Astrocyte of the spinal cord (primary cell): Measurements from ENCODE around the gene SZT2.

ENCODE experiments used
- DNase-seq: peaks from one replicate; pipeline ENCODE4 v3.0.0; 2011; ENCODE audit warnings: low read depth, low spot score
- H3K4me3 ChIP-seq: 2 replicates; pipeline ENCODE4 v1.5.1; 2011; ENCODE audit warnings: low read depth, mild to moderate bottlenecking, low read length, moderate library complexity
- in situ Hi-C: cut with HindIII; loops from 2 replicates; pipeline ENCODE4 v1.10.0; 2017; ENCODE audit warnings: low sequenced_read_pairs
- TF ChIP-seq, protein P1 (sequence below): IDR thresholded peaks from 2 replicates; pipeline ENCODE4 v1.5.1; 2012; ENCODE audit warnings: low read depth, mild to moderate bottlenecking, low read length, inconsistent platforms

Gene SZT2

DNA sequence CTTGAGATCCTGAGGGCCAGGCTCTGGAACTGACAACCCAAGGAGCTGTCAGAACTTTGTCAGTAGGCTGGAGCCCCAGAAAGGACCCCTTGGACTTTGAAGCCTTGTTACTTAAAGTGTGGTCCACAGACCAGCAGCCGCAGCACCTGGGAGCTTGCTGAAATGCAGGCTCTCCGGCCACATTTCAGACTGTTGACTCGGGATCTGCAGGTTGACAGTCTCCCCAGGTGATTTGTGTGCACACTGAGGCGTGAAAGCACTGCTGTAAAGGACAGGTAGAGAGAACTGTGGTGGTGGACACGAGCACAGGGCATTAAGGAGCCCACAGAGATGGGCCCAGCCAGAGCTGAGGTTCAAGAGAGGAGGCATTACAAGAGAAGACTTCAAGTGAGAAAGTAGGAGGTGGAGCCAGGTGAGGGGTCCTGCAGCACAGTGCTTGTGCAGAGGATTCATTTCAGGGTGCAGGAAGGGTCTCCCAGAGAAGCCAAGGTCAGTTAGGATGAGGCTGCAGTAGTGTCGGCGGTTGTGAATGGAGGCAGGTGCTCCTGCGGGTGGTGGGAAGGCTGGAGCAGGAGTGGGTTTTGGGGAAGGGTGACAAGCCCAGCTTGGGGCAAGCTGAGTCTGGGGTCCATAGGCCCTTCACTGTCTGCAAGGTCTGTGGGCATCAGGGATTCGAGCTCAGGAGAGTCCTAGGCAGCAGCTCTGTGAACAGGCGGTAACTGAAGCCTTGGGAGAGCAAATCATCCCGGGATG is 59.4 kb downstream of the SZT2 start:
- no peak for DNase-seq

DNA sequence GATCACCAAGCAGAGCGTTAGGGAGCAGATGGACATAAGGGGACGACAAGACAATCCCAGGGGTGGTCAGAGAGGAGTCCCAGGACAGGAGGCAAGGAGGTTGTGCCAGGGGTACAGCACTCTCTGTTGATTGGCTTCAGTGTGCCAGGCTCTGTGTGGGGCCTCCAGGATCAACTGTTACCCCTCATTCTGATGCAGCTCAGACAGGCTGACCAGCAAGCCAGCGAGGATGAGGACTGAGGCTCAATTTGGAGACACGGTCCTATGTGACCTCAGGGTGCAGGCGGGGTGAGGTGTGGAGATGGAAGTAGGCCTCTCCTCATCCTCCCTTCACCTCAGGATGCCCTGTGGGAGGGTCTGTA is 60.0 kb downstream of the SZT2 start:
- H3K4me3 ChIP-seq = no peak overlapping the region
- in situ Hi-C loops = no loop called here
- TF ChIP-seq, protein P1, sequence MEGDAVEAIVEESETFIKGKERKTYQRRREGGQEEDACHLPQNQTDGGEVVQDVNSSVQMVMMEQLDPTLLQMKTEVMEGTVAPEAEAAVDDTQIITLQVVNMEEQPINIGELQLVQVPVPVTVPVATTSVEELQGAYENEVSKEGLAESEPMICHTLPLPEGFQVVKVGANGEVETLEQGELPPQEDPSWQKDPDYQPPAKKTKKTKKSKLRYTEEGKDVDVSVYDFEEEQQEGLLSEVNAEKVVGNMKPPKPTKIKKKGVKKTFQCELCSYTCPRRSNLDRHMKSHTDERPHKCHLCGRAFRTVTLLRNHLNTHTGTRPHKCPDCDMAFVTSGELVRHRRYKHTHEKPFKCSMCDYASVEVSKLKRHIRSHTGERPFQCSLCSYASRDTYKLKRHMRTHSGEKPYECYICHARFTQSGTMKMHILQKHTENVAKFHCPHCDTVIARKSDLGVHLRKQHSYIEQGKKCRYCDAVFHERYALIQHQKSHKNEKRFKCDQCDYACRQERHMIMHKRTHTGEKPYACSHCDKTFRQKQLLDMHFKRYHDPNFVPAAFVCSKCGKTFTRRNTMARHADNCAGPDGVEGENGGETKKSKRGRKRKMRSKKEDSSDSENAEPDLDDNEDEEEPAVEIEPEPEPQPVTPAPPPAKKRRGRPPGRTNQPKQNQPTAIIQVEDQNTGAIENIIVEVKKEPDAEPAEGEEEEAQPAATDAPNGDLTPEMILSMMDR = no peak
- no peak for DNase-seq

More for the DNA sequence above, 59.4 kb downstream of the SZT2 start:
- in situ Hi-C loops = no loop called here
- no peak overlapping the region for H3K4me3 ChIP-seq
- TF ChIP-seq, protein P1 = no peak

DNA sequence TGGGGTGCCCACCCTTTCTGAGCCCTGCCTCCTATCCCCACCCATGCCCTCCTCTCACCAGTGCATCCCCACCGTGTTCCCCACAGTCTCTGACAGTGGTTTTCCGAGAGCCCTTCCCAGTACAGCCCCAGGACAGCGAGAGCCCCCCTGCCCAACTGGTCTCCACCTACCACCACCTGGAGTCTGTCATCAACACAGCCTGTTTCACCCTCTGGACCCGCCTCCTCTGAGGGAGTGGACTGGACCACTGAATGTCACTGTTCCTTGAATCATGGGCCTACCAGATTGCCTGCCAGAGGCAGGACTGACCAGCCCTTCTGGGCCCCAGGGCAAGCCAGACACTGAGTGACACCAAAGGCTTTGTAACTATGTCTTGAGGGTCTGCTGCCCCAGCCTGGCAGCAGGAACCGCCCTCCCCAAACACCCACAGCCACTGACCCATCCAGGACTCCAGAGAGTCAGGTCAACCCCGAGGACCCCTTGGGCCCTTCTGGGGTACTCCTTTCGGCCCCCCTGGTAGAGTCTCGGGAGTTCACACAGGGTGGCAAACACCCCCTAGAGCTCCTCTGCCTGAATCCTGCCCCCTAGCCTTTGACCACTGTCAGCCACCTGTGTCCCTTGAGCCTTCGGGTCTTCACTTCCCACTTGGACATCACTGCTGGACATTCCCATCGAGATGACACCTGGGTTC is 60.7 kb downstream of the SZT2 start:
- TF ChIP-seq, protein P1 = no peak
- no peak overlapping the region for H3K4me3 ChIP-seq
- no peak for DNase-seq
- in situ Hi-C loops = no loop called here

DNA sequence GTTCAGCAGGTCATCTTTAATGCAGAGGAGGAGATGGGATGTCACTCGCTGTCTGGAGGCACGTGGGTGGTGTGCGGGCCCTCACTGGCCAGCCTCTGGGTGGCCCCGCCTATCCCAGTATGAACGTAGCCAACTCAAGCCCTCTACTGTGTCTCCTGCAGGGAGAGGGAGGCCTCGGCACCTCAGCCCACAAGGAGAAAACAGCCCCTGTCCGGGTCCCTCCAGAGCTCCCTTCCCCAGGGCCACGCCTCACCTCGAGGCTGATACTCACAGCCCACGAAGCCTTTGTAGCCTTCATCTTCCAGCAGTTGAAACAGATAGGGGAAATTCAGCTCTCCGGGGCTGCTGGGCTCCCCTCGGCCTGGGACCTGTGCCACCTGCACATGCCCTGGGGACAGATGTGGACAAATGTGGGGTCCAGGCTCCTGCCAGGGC is 61.5 kb downstream of the SZT2 start:
- DNase-seq = no peak
- H3K4me3 ChIP-seq = no peak overlapping the region
- TF ChIP-seq, protein P1 = no peak
- in situ Hi-C loops = no loop called here

DNA sequence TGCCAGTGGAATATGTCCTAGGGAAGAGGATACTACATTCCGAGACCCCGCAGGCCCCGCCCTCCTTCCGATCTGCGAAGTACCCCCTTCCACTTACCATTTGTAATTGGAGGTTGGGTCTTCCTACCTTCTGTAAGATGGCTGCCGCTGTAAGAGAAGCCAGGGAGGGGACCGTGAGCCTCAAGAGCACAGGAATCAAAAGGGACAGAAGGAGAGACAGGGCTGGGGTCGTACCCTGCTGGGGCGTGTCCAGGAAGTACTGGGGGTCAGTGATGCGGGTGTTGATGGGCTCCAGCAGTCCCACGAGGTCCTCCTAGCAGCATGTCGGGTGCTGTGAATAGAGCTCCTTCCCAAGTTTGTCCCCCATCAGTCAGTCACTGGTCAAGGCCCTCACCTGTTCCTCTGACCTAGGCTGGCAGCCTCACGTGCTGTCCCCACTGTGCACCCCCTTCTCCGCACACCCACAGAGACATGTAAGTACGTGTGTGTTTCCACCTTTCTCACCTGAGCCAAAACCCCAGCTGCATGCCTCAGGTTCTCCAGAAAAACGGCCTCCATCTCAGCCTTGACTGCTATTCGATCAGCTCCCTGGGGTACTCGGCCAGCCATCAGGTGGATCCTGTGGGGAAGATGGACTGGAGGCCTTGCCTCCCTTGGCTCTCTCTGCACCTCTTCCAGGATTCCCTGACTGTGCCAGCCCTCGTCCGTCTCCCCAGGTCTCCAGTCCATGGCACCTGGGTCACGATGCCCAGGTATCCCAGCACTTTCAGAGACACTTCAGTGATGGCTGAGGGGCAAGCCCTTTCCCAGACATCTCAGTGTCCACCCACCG is 62.2 kb downstream of the SZT2 start:
- no peak overlapping the region for H3K4me3 ChIP-seq
- in situ Hi-C loops = no loop called here
- TF ChIP-seq, protein P1 = no peak
- DNase-seq = no peak

DNA sequence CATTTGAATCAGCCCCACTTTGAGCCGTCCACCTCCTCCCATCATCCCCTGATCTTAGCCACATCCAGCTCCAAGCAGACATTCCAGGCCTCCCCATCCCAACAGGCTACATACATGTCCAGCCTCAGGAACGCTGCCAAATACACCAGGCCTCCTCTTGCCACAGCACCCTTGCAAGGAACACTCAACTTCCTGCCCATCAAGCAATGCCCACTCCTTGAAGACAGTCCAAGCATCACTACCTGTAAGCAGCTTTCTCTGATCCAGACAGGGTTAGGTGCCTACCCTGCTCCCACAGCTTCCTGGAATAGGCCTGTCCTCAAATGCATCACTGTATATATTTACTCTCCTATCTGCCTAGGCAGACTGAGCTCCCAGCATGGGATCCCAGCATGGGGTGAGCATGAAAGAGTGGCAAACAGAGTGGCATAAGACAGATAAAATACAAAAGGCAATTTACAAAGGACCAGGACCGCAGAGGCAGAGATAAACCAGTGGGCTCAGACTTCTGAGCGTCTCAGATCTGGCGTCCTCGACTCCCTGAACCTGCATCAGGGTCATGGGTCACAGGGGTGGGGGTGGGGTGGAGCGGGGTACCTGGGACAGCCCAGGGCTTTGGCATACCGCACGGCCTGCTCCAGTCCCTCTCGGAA is 63.2 kb downstream of the SZT2 start:
- TF ChIP-seq, protein P1 = no peak
- peak; percentile 51 for DNase-seq
- in situ Hi-C loops = no loop called here
- peak overlapping the region; percentile 52 for H3K4me3 ChIP-seq
